Vagina (tissue), 2 donors: ENCODE data around the gene IGFBP1. TPM values are rescaled to one million over a fixed set of nuclear protein-coding genes. Genes with fewer than 3 reads are reported as not detected.
"Not testable (repeated sequence)": the region's sequence is repeated elsewhere in the genome, so short reads cannot be mapped to it uniquely, and the experiment has no call there.

Experiments
- DNase-seq, 2 donors: peaks; one replicate each; pipeline ENCODE4 v3.0.0-alpha.2; 2017; ENCODE audit errors: extremely low spot score in 2 of 2
- H3K27ac ChIP-seq: fragments of 200-600 bp; sonication (generic); one replicate; pipeline ENCODE4 v1.5.1; 2019
- H3K27me3 ChIP-seq: fragments of 200-600 bp; sonication (generic); one replicate; pipeline ENCODE4 v1.5.1; 2019
- H3K36me3 ChIP-seq, 2 donors: fragments of 200-600 bp; sonication (generic); one replicate each; pipeline ENCODE4 v1.5.1; 2017 to 2019
- H3K4me1 ChIP-seq: fragments of 200-600 bp; sonication (generic); one replicate; pipeline ENCODE4 v1.5.1; 2019
- H3K4me3 ChIP-seq, 2 donors: fragments of 200-600 bp; sonication (generic); 1 replicate in 1 of 2; 2 replicates in 1 of 2; pipeline ENCODE4 v1.5.1; 2016 to 2019
- H3K9me3 ChIP-seq: fragments of 200-600 bp; sonication (generic); one replicate; pipeline ENCODE4 v1.5.1; 2019
- CTCF ChIP-seq, 3 experiments: fragments of 450-650 bp in 2 of 3; fragments of 200-600 bp in 1 of 3; sonication (generic) in 1 of 3; IDR thresholded peaks; one replicate each; pipeline ENCODE4 v1.5.1; 2017 to 2019; ENCODE audit warnings: antibody characterized with exemption in 3 of 3, mild to moderate bottlenecking in 2 of 3, moderate library complexity in 2 of 3
- POLR2A ChIP-seq, 2 donors: fragments of 450-650 bp; IDR thresholded peaks; one replicate each; pipeline ENCODE4 v1.6.1; 2017; ENCODE audit warnings: antibody characterized with exemption in 2 of 2, mild to moderate bottlenecking in 2 of 2, moderate library complexity in 2 of 2
- POLR2AphosphoS5 ChIP-seq, 2 donors: sonication (generic); formaldehyde crosslinking; IDR thresholded peaks; one replicate each; pipeline ENCODE4 v1.9.0; 2017; ENCODE audit warnings: antibody characterized with exemption in 2 of 2, mild to moderate bottlenecking in 2 of 2, low read depth in 1 of 2; ENCODE audit not compliant: insufficient read depth in 1 of 2
- intact Hi-C: fragments of 100-400 bp; cut with DNase I; formaldehyde crosslinking; loops from one replicate; pipeline ENCODE4 v1.15.1; 2023
- total RNA-seq: library from RNA; depleted of rRNA; stranded (reverse); fragments of >200 nt; gene quantifications from one replicate; pipeline ENCODE4 v1.2.3, GENCODE V29; 2016

The IGFBP1 gene
- 1.7 TPM for total RNA-seq

- no peaks in the 10 kb centered on the region for H3K9me3 ChIP-seq
- peak within 1 kb of the TSS; percentile 5 to 40 for H3K4me3 ChIP-seq
- no peak for DNase-seq
- no peaks in the 10 kb centered on the region for H3K27me3 ChIP-seq
- H3K4me1 ChIP-seq = peaks cover 9% of the 10 kb centered on the region
- no peak within 1 kb of the TSS for H3K27ac ChIP-seq
- intact Hi-C loops = no loop called here
- TF ChIP-seq POLR2AphosphoS5 (IDR thresholded peaks at IDR 0.05; ENCODE audit: insufficient read depth in 1 of 2, low read depth in 1 of 2) (no peak), CTCF (IDR thresholded peaks at IDR 0.05) (no peak), POLR2A (IDR thresholded peaks at IDR 0.05) (no peak)
- no peaks in the 10 kb centered on the region for H3K36me3 ChIP-seq
These were observed at the start of gene IGFBP1 for GRCh38 chr7:45888185-45888992. Gene IGFBP1, plus strand, starts transcription at chr7:45888488. Its CDS starts 165 bp downstream, at chr7:45888653.

- DNase-seq, H3K27me3 ChIP-seq, intact Hi-C loops, H3K27ac ChIP-seq, H3K4me3 ChIP-seq, H3K36me3 ChIP-seq, H3K9me3 ChIP-seq, H3K4me1 ChIP-seq: not testable (repeated sequence)
These were observed 49.4 kb upstream of the IGFBP1 start for GRCh38 chr7:45838852-45839251.

GRCh38 chr7:45841926-45842717, 46.2 kb upstream of the IGFBP1 start:
- H3K9me3 ChIP-seq, H3K36me3 ChIP-seq, H3K4me3 ChIP-seq, H3K27ac ChIP-seq, intact Hi-C loops, H3K27me3 ChIP-seq, DNase-seq, H3K4me1 ChIP-seq: not testable (repeated sequence)

- intact Hi-C loops, H3K4me1 ChIP-seq, H3K27me3 ChIP-seq, DNase-seq, H3K27ac ChIP-seq, H3K36me3 ChIP-seq, H3K4me3 ChIP-seq, H3K9me3 ChIP-seq: not testable (repeated sequence)
These were observed 41.8 kb upstream of the IGFBP1 start for GRCh38 chr7:45846536-45846935.

- H3K9me3 ChIP-seq, H3K4me1 ChIP-seq, H3K36me3 ChIP-seq, H3K27ac ChIP-seq, H3K27me3 ChIP-seq, H3K4me3 ChIP-seq, DNase-seq, intact Hi-C loops: not testable (repeated sequence)
These were observed 39.6 kb upstream of the IGFBP1 start for GRCh38 chr7:45848734-45849133.

- H3K9me3 ChIP-seq, intact Hi-C loops, H3K27me3 ChIP-seq, H3K27ac ChIP-seq, H3K4me1 ChIP-seq, H3K36me3 ChIP-seq, H3K4me3 ChIP-seq, DNase-seq: not testable (repeated sequence)
These were observed 35.3 kb upstream of the IGFBP1 start for GRCh38 chr7:45852984-45853383.

GRCh38 chr7:45853491-45853890, 34.8 kb upstream of the IGFBP1 start:
- intact Hi-C loops, H3K9me3 ChIP-seq, H3K4me1 ChIP-seq, H3K4me3 ChIP-seq, H3K27me3 ChIP-seq, H3K36me3 ChIP-seq, H3K27ac ChIP-seq, DNase-seq: not testable (repeated sequence)

- H3K9me3 ChIP-seq, H3K27ac ChIP-seq, H3K4me3 ChIP-seq, H3K36me3 ChIP-seq, H3K4me1 ChIP-seq, H3K27me3 ChIP-seq, DNase-seq, intact Hi-C loops: not testable (repeated sequence)
These were observed 32.6 kb upstream of the IGFBP1 start for GRCh38 chr7:45855680-45856079.

- H3K27me3 ChIP-seq, H3K36me3 ChIP-seq, intact Hi-C loops, H3K4me1 ChIP-seq, H3K27ac ChIP-seq, H3K9me3 ChIP-seq, H3K4me3 ChIP-seq, DNase-seq: not testable (repeated sequence)
These were observed 31.4 kb upstream of the IGFBP1 start for GRCh38 chr7:45856888-45857287.
